Mucosa of stomach (tissue), 1 donor: Measurements from ENCODE around the gene BAIAP2.
A peak's percentile ranks its signal among the peaks of the same experiment; 100 is the strongest.

Experiments
- H3K27me3 ChIP-seq: one replicate; pipeline ENCODE4 v1.7.0; 2013; ENCODE audit warnings: mild to moderate bottlenecking, low read length; ENCODE audit not compliant: control insufficient read depth, insufficient read depth
- H3K36me3 ChIP-seq: one replicate; pipeline ENCODE4 v1.7.0; 2013; ENCODE audit warnings: low read length; ENCODE audit not compliant: control insufficient read depth, insufficient read depth
- H3K4me1 ChIP-seq: one replicate; pipeline ENCODE4 v1.7.0; 2013; ENCODE audit warnings: mild to moderate bottlenecking, low read length; ENCODE audit not compliant: control insufficient read depth, insufficient read depth
- H3K4me3 ChIP-seq: one replicate; pipeline ENCODE4 v1.7.0; 2013; ENCODE audit warnings: low read length
- H3K9ac ChIP-seq: one replicate; pipeline ENCODE4 v1.7.0; 2013; ENCODE audit warnings: mild to moderate bottlenecking, low read length, moderate library complexity
- H3K9me3 ChIP-seq: one replicate; pipeline ENCODE4 v1.7.0; 2013; ENCODE audit warnings: mild to moderate bottlenecking, low read length, moderate library complexity; ENCODE audit not compliant: control insufficient read depth
- donor health status: Pancreatic carcinoma.

BAIAP2 gene

GRCh38 chr17:80996422-80997305, 38.3 kb upstream of the BAIAP2 start:
- H3K9me3 ChIP-seq: no peaks in the 10 kb centered on the region
- H3K36me3 ChIP-seq: no peaks in the 10 kb centered on the region
- no peaks in the 10 kb centered on the region for H3K27me3 ChIP-seq
- peaks cover 25% of the 10 kb centered on the region for H3K4me1 ChIP-seq
- no peak overlapping the region for H3K4me3 ChIP-seq
- no peak overlapping the region for H3K9ac ChIP-seq

GRCh38 chr17:80997424-80998117, 37.4 kb upstream of the BAIAP2 start:
- Histone ChIP-seq H3K9me3 (no peaks in the 10 kb centered on the region), H3K36me3 (no peaks in the 10 kb centered on the region), H3K9ac (no peak overlapping the region), H3K27me3 (no peaks in the 10 kb centered on the region), H3K4me1 (peaks cover 33% of the 10 kb centered on the region), H3K4me3 (no peak overlapping the region)

GRCh38 chr17:80998118-80998747, 36.7 kb upstream of the BAIAP2 start:
- Histone ChIP-seq H3K4me1 (peaks cover 29% of the 10 kb centered on the region), H3K27me3 (peaks cover 1% of the 10 kb centered on the region), H3K36me3 (no peaks in the 10 kb centered on the region)

GRCh38 chr17:80998748-80999535, 36.0 kb upstream of the BAIAP2 start:
- H3K4me3 ChIP-seq: no peak overlapping the region
- H3K4me1 ChIP-seq: peaks cover 30% of the 10 kb centered on the region
- H3K27me3 ChIP-seq: peaks cover 7% of the 10 kb centered on the region
- no peaks in the 10 kb centered on the region for H3K36me3 ChIP-seq
- H3K9me3 ChIP-seq: no peaks in the 10 kb centered on the region
- no peak overlapping the region for H3K9ac ChIP-seq

More at GRCh38 chr17:80998118-80998747, 36.7 kb upstream of the BAIAP2 start:
- no peak overlapping the region for H3K4me3 ChIP-seq
- H3K9me3 ChIP-seq: no peaks in the 10 kb centered on the region
- no peak overlapping the region for H3K9ac ChIP-seq

- Histone ChIP-seq H3K36me3 (no peaks in the 10 kb centered on the region), H3K4me3 (no peak overlapping the region), H3K9ac (no peak overlapping the region), H3K9me3 (no peaks in the 10 kb centered on the region), H3K4me1 (peaks cover 30% of the 10 kb centered on the region), H3K27me3 (peaks cover 12% of the 10 kb centered on the region)
These were observed 35.2 kb upstream of the BAIAP2 start for GRCh38 chr17:80999536-81000333.

- peaks cover 17% of the 10 kb centered on the region for H3K27me3 ChIP-seq
- no peak overlapping the region for H3K4me3 ChIP-seq
- no peaks in the 10 kb centered on the region for H3K36me3 ChIP-seq
- H3K9me3 ChIP-seq: no peaks in the 10 kb centered on the region
- peaks cover 30% of the 10 kb centered on the region for H3K4me1 ChIP-seq
- H3K9ac ChIP-seq: no peak overlapping the region
These were observed 34.7 kb upstream of the BAIAP2 start for GRCh38 chr17:81000334-81000630.

DNA sequence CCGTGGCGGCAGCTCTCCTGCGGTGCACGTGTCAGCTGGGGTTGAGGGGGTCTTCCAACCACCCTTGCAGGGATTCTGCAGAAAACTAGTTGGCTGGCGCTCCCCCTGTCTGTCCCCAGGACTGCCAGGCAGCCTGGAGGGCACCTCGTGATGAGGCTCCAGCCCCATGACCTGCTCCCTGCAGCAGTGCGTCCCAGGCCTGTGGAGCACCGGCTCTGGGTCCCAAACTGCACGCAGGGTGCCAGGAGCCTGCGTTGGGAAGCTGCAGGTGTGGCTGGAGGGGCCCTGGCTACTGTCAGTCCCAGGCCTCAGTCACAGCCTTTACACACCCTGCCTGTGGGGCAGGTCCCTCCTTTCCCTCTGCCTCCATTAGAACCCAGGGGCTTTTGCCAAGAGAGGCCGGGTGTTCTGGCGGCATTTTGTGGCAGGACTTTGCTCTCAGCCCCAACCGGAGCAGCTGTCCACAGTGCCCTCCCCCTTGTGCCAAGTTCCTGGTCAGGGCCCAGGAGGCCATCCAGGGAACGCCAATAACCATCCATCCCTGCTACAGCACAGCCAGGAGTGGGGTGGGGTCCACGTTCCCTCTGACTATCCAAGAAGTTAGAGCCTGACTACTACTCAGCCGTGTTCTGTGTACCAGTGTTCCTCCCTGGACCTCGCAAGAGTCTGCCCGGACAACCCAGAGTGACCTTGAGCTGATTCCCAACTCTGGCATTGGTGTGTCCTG, 34.2 kb upstream of the BAIAP2 start:
- H3K9me3 ChIP-seq: no peaks in the 10 kb centered on the region
- no peak overlapping the region for H3K9ac ChIP-seq
- peaks cover 17% of the 10 kb centered on the region for H3K27me3 ChIP-seq
- no peak overlapping the region for H3K4me3 ChIP-seq
- H3K4me1 ChIP-seq: peaks cover 30% of the 10 kb centered on the region
- no peaks in the 10 kb centered on the region for H3K36me3 ChIP-seq

DNA sequence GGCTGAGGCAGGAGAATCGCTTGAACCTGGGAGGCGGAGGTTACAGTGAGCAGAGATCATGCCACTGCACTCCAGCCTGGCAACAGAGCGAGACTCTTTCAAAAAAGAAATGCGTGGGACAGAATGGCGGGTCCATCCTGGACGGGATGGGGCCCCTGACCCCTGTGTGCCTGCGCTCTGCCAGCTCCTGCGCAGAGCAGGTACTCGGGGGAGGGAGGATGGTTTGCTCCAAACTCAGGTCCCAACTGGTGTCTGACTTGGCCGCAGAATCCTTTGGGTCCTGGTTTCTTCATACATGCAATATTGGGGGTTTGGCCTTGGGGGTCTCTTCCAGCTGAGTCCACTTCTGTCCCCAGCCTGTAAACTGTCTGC, 33.0 kb upstream of the BAIAP2 start:
- Histone ChIP-seq H3K4me1 (peaks cover 30% of the 10 kb centered on the region), H3K9me3 (no peaks in the 10 kb centered on the region), H3K4me3 (no peak overlapping the region), H3K36me3 (no peaks in the 10 kb centered on the region), H3K27me3 (peaks cover 17% of the 10 kb centered on the region), H3K9ac (no peak overlapping the region)

GRCh38 chr17:81002409-81003361, 32.3 kb upstream of the BAIAP2 start:
- H3K4me3 ChIP-seq: no peak overlapping the region
- peaks cover 30% of the 10 kb centered on the region for H3K4me1 ChIP-seq
- no peaks in the 10 kb centered on the region for H3K36me3 ChIP-seq
- H3K27me3 ChIP-seq: peaks cover 17% of the 10 kb centered on the region
- peak overlapping the region; percentile 4 for H3K9ac ChIP-seq
- no peaks in the 10 kb centered on the region for H3K9me3 ChIP-seq
